PC-3 (cell line): ENCODE data around the gene STX7. TPM values are rescaled to one million over a fixed set of nuclear protein-coding genes. Genes with fewer than 3 reads are reported as not detected.

Source experiments
- ATAC-seq: fragments of 200-7000 bp; cut with Tn5 transposase; 2 replicates; pipeline ENCODE4 v1.9.1; 2020; ENCODE audit warnings: mild to moderate bottlenecking, moderate library complexity
- BruUV-seq: library from RNA; stranded (reverse); fragments of 400-500 nt; replicated peaks from 2 replicates; lab custom pipeline; 2021; lab: Mats Ljungman, UMichigan
- CTCF ChIA-PET: fragments of 300-600 bp; sonication (Branson Sonifier 250); formaldehyde crosslinking; loops from one replicate; lab custom pipeline; 2022; ENCODE audit warnings: antibody characterized with exemption; lab: Charles Lee
- POLR2A ChIA-PET: fragments of 300-600 bp; sonication (Branson Sonifier 250); formaldehyde crosslinking; loops from one replicate; lab custom pipeline; 2022; ENCODE audit warnings: antibody characterized with exemption; ENCODE audit not compliant: unreplicated experiment; lab: Charles Lee
- DNase-seq: peaks from one replicate; pipeline ENCODE4 v3.0.0-alpha.2; 2015
- H2AFZ ChIP-seq: fragments of 300-600 bp; sonication (generic); 2 replicates; pipeline ENCODE4 v1.6.0; 2016; ENCODE audit warnings: antibody characterized with exemption, low read length
- H3F3A ChIP-seq: fragments of 300-600 bp; sonication (generic); one replicate; pipeline ENCODE4 v1.6.0; 2017; ENCODE audit warnings: antibody characterized with exemption, low read length, control low read depth, mild to moderate bottlenecking; ENCODE audit not compliant: unreplicated experiment
- H3K27ac ChIP-seq: fragments of 300-600 bp; sonication (generic); 2 replicates; pipeline ENCODE4 v1.5.1; 2016; ENCODE audit warnings: mild to moderate bottlenecking, low read length
- H3K27me3 ChIP-seq: fragments of 300-600 bp; sonication (generic); 2 replicates; pipeline ENCODE4 v1.6.1; 2016; ENCODE audit warnings: low read length, mixed read lengths
- H3K36me3 ChIP-seq: fragments of 300-600 bp; sonication (generic); 2 replicates; pipeline ENCODE4 v1.6.1; 2016; ENCODE audit warnings: low read depth, mixed run types, low read length, mixed read lengths
- H3K4me1 ChIP-seq: fragments of 300-600 bp; sonication (generic); 2 replicates; pipeline ENCODE4 v1.5.1; 2016; ENCODE audit warnings: low read length; ENCODE audit not compliant: insufficient read depth
- H3K4me2 ChIP-seq: fragments of 300-600 bp; sonication (generic); 2 replicates; pipeline ENCODE4 v1.6.0; 2016; ENCODE audit warnings: low read length
- H3K4me3 ChIP-seq: fragments of 300-600 bp; sonication (generic); 2 replicates; pipeline ENCODE4 v1.5.1; 2016; ENCODE audit warnings: mild to moderate bottlenecking, low read length, mixed read lengths
- H3K79me2 ChIP-seq: fragments of 300-600 bp; sonication (generic); 2 replicates; pipeline ENCODE4 v1.6.1; 2017; ENCODE audit warnings: low read length, mixed read lengths
- H3K9ac ChIP-seq: fragments of 300-600 bp; sonication (generic); 2 replicates; pipeline ENCODE4 v1.6.0; 2016; ENCODE audit warnings: mild to moderate bottlenecking, low read length
- H3K9me2 ChIP-seq: fragments of 300-600 bp; sonication (generic); replicated peaks from 2 replicates; pipeline ENCODE4 v1.6.1; 2016; ENCODE audit warnings: mixed run types, low read length, mixed read lengths
- H3K9me3 ChIP-seq: fragments of 300-600 bp; sonication (generic); 2 replicates; pipeline ENCODE4 v1.6.1; 2016; ENCODE audit warnings: low read length, mixed read lengths
- H4K20me1 ChIP-seq: fragments of 300-600 bp; sonication (generic); 2 replicates; pipeline ENCODE4 v1.6.1; 2016; ENCODE audit warnings: low read length, mixed read lengths
- CTCF ChIP-seq: fragments of 300-600 bp; sonication (generic); conservative IDR thresholded peaks from 2 replicates; pipeline ENCODE4 v1.5.1; 2017; ENCODE audit warnings: antibody characterized with exemption, low read depth, mild to moderate bottlenecking, low read length
- EZH2 ChIP-seq: fragments of 300-600 bp; sonication (generic); IDR thresholded peaks from one replicate; pipeline ENCODE4 v1.6.1; 2017; ENCODE audit warnings: antibody characterized with exemption, mild to moderate bottlenecking, low read length; ENCODE audit not compliant: unreplicated experiment
- EZH2phosphoT487 ChIP-seq: fragments of 300-600 bp; sonication (generic); IDR thresholded peaks from 2 replicates; pipeline ENCODE4 v1.6.1; 2018; ENCODE audit warnings: mild to moderate bottlenecking, antibody characterized with exemption, low read length, borderline replicate concordance
- intact Hi-C: fragments of 100-400 bp; cut with micrococcal nuclease; formaldehyde crosslinking; loops from 2 replicates; pipeline ENCODE4 v1.9.0; 2023
- total RNA-seq: library from RNA; depleted of rRNA; stranded (reverse); fragments of >200 nt; gene quantifications from 2 replicates; pipeline ENCODE4 v1.2.3, GENCODE V29; 2014

STX7 gene
- total RNA-seq, 1 experiment from 2014 or later = 27.4 TPM

GRCh38 chr6:132410830-132411229 lies 102.1 kb downstream of the STX7 start:
- intact Hi-C loops = no loop called here
- no peak overlapping the region for H2AFZ ChIP-seq
- TF ChIP-seq EZH2 = no peak
- no peak for TF ChIP-seq CTCF
- no peak for TF ChIP-seq EZH2phosphoT487
- no peak overlapping the region for H3K4me3 ChIP-seq
- DNase-seq = no peak
- H3K9me3 ChIP-seq = no peaks in the 10 kb centered on the region
- ChIA-PET POLR2A (no interaction called here), CTCF (no interaction called here)
- no peaks in the 10 kb centered on the region for H3K36me3 ChIP-seq
- H3K9me2 ChIP-seq = no peaks in the 10 kb centered on the region
- no peaks in the 10 kb centered on the region for H3K27me3 ChIP-seq
- no peaks in the 10 kb centered on the region for H3F3A ChIP-seq
- H3K79me2 ChIP-seq = no peaks in the 10 kb centered on the region
- peaks cover 2% of the 10 kb centered on the region; the same call in 1 of the 2 replicates for H3K4me1 ChIP-seq
- no peak overlapping the region for H3K27ac ChIP-seq
- H3K9ac ChIP-seq = no peak overlapping the region
- BruUV-seq = no TSS peak
- ATAC-seq = no peak
- H4K20me1 ChIP-seq = no peaks in the 10 kb centered on the region
- no peak overlapping the region for H3K4me2 ChIP-seq

GRCh38 chr6:132405143-132405915 lies 107.6 kb downstream of the STX7 start:
- Histone ChIP-seq H3K4me1 (peaks cover 28% of the 10 kb centered on the region), H4K20me1 (no peaks in the 10 kb centered on the region), H3K27me3 (no peaks in the 10 kb centered on the region), H3F3A (no peaks in the 10 kb centered on the region), H3K4me2 (peak overlapping the region; percentile 55), H3K9me3 (no peaks in the 10 kb centered on the region), H3K9ac (no peak overlapping the region), H3K79me2 (no peaks in the 10 kb centered on the region), H3K4me3 (0 out of 2 replicates have a peak overlapping the region, but pooled peaks have one; percentile 11), H3K9me2 (no peaks in the 10 kb centered on the region), H2AFZ (peak overlapping the region; percentile 17; the same call in 1 of the 2 replicates), H3K27ac (peak overlapping the region; percentile 74), H3K36me3 (no peaks in the 10 kb centered on the region)
- BruUV-seq = no TSS peak
- ATAC-seq = peak; percentile 37
- no peak for TF ChIP-seq EZH2phosphoT487
- no peak for TF ChIP-seq EZH2
- no peak for TF ChIP-seq CTCF
- ChIA-PET CTCF (no interaction called here), POLR2A (interaction anchor here (0.6 kb wide), 2 partner anchors 91 to 279 kb away, joined by 3 read pairs; no protein-coding TSS in a partner anchor)
- DNase-seq = peak; percentile 45
- intact Hi-C loops = no loop called here

GRCh38 chr6:132404736-132405135 lies 108.2 kb downstream of the STX7 start:
- intact Hi-C loops = loop anchor here (5.0 kb wide), 1 partner anchor 78 kb away; no protein-coding TSS in a partner anchor
- Histone ChIP-seq H3F3A (no peaks in the 10 kb centered on the region), H3K27ac (peak overlapping the region; percentile 74), H3K4me3 (0 out of 2 replicates have a peak overlapping the region, but pooled peaks have one; percentile 11), H3K36me3 (no peaks in the 10 kb centered on the region), H4K20me1 (no peaks in the 10 kb centered on the region), H3K4me1 (peaks cover 33% of the 10 kb centered on the region), H3K9me2 (no peaks in the 10 kb centered on the region), H3K27me3 (no peaks in the 10 kb centered on the region), H3K9ac (no peak overlapping the region), H3K4me2 (peak overlapping the region; percentile 55), H3K9me3 (no peaks in the 10 kb centered on the region), H3K79me2 (no peaks in the 10 kb centered on the region), H2AFZ (peak overlapping the region; percentile 17; the same call in 1 of the 2 replicates)
- no TSS peak for BruUV-seq
- ChIA-PET POLR2A (no interaction called here), CTCF (no interaction called here)
- DNase-seq (peak; percentile 33), ATAC-seq (peak; percentile 25; the same call in 1 of the 2 replicates)
- no peak for TF ChIP-seq EZH2phosphoT487
- no peak for TF ChIP-seq CTCF
- TF ChIP-seq EZH2 = no peak
